SK-N-SH (cell line): Measurements from ENCODE around the gene GCN1.

Experiments
- CTCF ChIP-seq: fragments of 200-600 bp; sonication (generic); IDR thresholded peaks from 2 replicates; pipeline ENCODE4 v1.6.1; 2017; ENCODE audit warnings: antibody characterized with exemption, mild to moderate bottlenecking, moderate library complexity
- IRF3 ChIP-seq: fragments of 150-350 bp; IDR thresholded peaks from 2 replicates; pipeline ENCODE4 v1.6.1; 2016; ENCODE audit warnings: mild to moderate bottlenecking, low read depth, low read length
- JUND ChIP-seq: IDR thresholded peaks from 2 replicates; pipeline ENCODE4 v1.4.0; 2012
- MXI1 ChIP-seq: IDR thresholded peaks from 2 replicates; pipeline ENCODE4 v1.6.1; 2012; ENCODE audit warnings: mild to moderate bottlenecking, low read depth, low read length, improper control_type of control experiment
- POLR2AphosphoS5 ChIP-seq: IDR thresholded peaks from 2 replicates; pipeline ENCODE4 v1.6.1; 2012; ENCODE audit warnings: low read depth, low read length
- SMC3 ChIP-seq: IDR thresholded peaks from 2 replicates; pipeline ENCODE4 v1.6.1; 2012; ENCODE audit warnings: low read depth, low read length, improper control_type of control experiment
- TAF1 ChIP-seq: IDR thresholded peaks from 2 replicates; pipeline ENCODE4 v1.6.1; 2012; ENCODE audit warnings: low read depth, mild to moderate bottlenecking, low read length, moderate library complexity, borderline replicate concordance
- TEAD4 ChIP-seq: IDR thresholded peaks from 2 replicates; pipeline ENCODE4 v1.4.0; 2012; ENCODE audit warnings: mild to moderate bottlenecking, borderline replicate concordance; ENCODE audit not compliant: insufficient read depth
- USF2 ChIP-seq: fragments of 150-350 bp; IDR thresholded peaks from 2 replicates; pipeline ENCODE4 v1.6.1; 2017; ENCODE audit warnings: antibody characterized with exemption, low read length, low read depth, borderline replicate concordance
- YY1 ChIP-seq: IDR thresholded peaks from 2 replicates; pipeline ENCODE4 v1.4.0; 2012; ENCODE audit warnings: low read depth, mild to moderate bottlenecking

GRCh38 chr12:120222288-120222832 is 27.8 kb upstream of the GCN1 start:
- TF ChIP-seq YY1 (no peak), POLR2AphosphoS5 (no peak), CTCF (no peak), TEAD4 (no peak), IRF3 (no peak), SMC3 (no peak), MXI1 (no peak), USF2 (no peak), JUND (no peak), TAF1 (no peak)
